ENCODE results near the gene MCTP2.

MCTP2 gene

GRCh38 chr15:94230883-94231722 is at the start of gene MCTP2:
MCTP2 (plus strand) TSS chr15:94231561; CDS start chr15:94298266, 66,705 bp downstream.
- no peak for DNase-seq

GRCh38 chr15:94182883-94183282 is 48.5 kb upstream of the MCTP2 start:
- DNase-seq: no peak

- DNase-seq: no peak
These were observed 45.7 kb upstream of the MCTP2 start for GRCh38 chr15:94185547-94186236.

- DNase-seq: no peak
These were observed 44.5 kb upstream of the MCTP2 start for GRCh38 chr15:94186770-94187331.

GRCh38 chr15:94193906-94194305 is 37.5 kb upstream of the MCTP2 start:
- DNase-seq: no peak

- DNase-seq: no peak
These were observed 34.8 kb upstream of the MCTP2 start for GRCh38 chr15:94196531-94196930.

GRCh38 chr15:94198633-94199032 is 32.7 kb upstream of the MCTP2 start:
- DNase-seq: no peak

- no peak for DNase-seq
These were observed 31.6 kb upstream of the MCTP2 start for GRCh38 chr15:94199725-94200124.

GRCh38 chr15:94203306-94203705 is 28.1 kb upstream of the MCTP2 start:
- DNase-seq: no peak

- no peak for DNase-seq
These were observed 26.0 kb upstream of the MCTP2 start for GRCh38 chr15:94205366-94205765.

GRCh38 chr15:94206463-94207167 is 24.7 kb upstream of the MCTP2 start:
- no peak for DNase-seq

- DNase-seq: no peak
These were observed 19.1 kb upstream of the MCTP2 start for GRCh38 chr15:94212291-94212690.

GRCh38 chr15:94225616-94226015 is 5.7 kb upstream of the MCTP2 start:
- no peak for DNase-seq

GRCh38 chr15:94228611-94229010 is 2.8 kb upstream of the MCTP2 start:
- DNase-seq: no peak

GRCh38 chr15:94229591-94230369 is 1.6 kb upstream of the MCTP2 start:
- DNase-seq: no peak

- no peak for DNase-seq
These were observed 904 bp upstream of the MCTP2 start for GRCh38 chr15:94230431-94230882.

GRCh38 chr15:94231723-94232468 is 535 bp downstream of the MCTP2 start:
- DNase-seq: no peak

GRCh38 chr15:94233441-94233840 is 2.1 kb downstream of the MCTP2 start:
- no peak for DNase-seq

- no peak for DNase-seq
These were observed 2.9 kb downstream of the MCTP2 start for GRCh38 chr15:94234300-94234699.

- no peak for DNase-seq
These were observed 3.7 kb downstream of the MCTP2 start for GRCh38 chr15:94235041-94235440.

GRCh38 chr15:94235646-94236045 is 4.3 kb downstream of the MCTP2 start:
- no peak for DNase-seq

- DNase-seq: no peak
These were observed 5.2 kb downstream of the MCTP2 start for GRCh38 chr15:94236608-94237007.

Data from midbrain (tissue), 1 donor.